GM19463 (cell line): ENCODE measurements around the gene STRN3.

Experiments
- ATAC-seq: cut with Tn5 transposase; IDR thresholded peaks from one replicate; pipeline ENCODE4 v1.9.1; 2021; ENCODE audit warnings: mild to moderate bottlenecking, moderate library complexity; ENCODE audit not compliant: unreplicated experiment

The STRN3 gene

GRCh38 chr14:30875788-30876053, 150.5 kb downstream of the STRN3 start:
- no peak for ATAC-seq

GRCh38 chr14:30874999-30875787, 151.0 kb downstream of the STRN3 start:
- peak; percentile 26 for ATAC-seq

DNA sequence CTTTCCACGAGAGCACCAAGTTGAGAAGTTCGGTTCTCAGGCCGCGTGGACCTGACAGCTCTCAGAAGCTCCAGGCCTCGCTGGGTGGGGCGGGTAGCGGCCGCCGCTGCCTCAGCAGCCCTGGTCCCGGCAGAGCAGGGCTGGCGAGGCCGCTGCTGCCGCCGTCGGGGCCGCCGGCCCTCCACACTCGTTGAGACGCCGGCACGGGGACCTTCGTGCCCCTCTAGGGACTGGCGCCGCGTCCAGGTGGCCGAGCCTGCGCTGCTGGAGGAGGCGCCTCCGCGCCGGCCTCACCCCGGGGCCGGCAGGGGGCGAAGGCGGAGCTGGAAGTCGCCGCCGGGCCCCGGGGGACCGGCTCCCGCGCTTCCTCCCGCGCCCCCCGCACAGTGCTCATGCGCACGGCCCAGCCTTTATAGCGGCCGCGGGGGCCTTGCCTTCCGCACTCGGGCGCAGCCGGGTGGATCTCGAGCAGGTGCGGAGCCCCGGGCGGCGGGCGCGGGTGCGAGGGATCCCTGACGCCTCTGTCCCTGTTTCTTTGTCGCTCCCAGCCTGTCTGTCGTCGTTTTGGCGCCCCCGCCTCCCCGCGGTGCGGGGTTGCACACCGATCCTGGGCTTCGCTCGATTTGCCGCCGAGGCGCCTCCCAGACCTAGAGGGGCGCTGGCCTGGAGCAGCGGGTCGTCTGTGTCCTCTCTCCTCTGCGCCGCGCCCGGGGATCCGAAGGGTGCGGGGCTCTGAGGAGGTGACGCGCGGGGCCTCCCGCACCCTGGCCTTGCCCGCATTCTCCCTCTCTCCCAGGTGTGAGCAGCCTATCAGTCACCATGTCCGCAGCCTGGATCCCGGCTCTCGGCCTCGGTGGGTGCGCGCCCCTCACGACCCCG, 151.8 kb downstream of the STRN3 start, which contains the start of gene COCH:
TSS of gene COCH (plus strand) at position 440 of the 879 bp plus-strand sequence. CDS start at position 820, 380 bp downstream.
- peak; percentile 72 for ATAC-seq

- ATAC-seq, result no peak
Observed at GRCh38 chr14:30873308-30874119, 152.7 kb downstream of the STRN3 start.

GRCh38 chr14:30872602-30873001, 153.6 kb downstream of the STRN3 start:
- ATAC-seq, result no peak

GRCh38 chr14:30869551-30870155, 156.5 kb downstream of the STRN3 start:
- no peak for ATAC-seq

DNA sequence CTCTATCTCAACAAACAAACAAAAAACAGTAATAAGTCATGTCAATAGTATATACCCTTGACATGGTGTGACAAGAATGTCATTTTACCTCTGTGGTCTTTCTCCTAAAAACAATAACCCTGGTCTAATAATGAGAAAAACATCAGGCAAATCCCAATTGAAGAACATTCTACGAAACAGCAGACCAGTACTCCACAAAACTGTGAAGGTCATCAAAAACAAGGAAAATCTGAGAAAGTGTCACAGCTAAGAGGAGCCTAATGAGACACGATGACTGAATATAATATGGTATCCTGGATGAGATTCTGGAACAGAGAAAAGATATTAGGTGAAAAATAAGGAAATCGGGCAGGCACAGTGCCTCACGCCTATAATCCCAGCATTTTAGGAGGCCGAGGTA, 157.4 kb downstream of the STRN3 start:
- no peak for ATAC-seq

GRCh38 chr14:30864934-30865333, 161.2 kb downstream of the STRN3 start:
- no peak for ATAC-seq

GRCh38 chr14:30861200-30861599, 165.0 kb downstream of the STRN3 start:
- ATAC-seq, result no peak

- peak; percentile 82 for ATAC-seq
Observed at GRCh38 chr14:30855345-30856037, 170.7 kb downstream of the STRN3 start.

- peak; percentile 42 for ATAC-seq
Observed at GRCh38 chr14:30854492-30854891, 171.7 kb downstream of the STRN3 start.

DNA sequence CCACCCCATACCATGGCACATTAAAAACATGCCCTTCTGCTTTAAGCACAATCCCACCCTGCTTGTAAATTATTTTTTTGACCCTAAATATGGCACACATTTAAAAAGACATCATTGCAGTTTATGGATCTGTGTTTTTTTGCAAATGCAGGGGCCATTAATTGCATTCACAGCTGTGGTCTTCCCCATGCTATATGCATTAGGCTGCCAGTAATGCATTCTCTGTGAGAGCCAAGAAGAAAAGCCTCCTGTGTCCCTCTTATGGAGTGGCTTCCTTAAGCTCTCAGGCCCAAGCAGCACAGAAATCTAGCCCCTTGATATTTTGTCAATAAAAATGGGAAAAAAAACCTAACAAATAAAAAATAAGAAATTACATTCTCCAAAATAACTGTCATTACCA, 172.2 kb downstream of the STRN3 start:
- no peak for ATAC-seq

- no peak for ATAC-seq
Observed at GRCh38 chr14:30849983-30850382, 176.2 kb downstream of the STRN3 start.

- peak; percentile 91 for ATAC-seq
Observed at GRCh38 chr14:30849354-30849753, 176.8 kb downstream of the STRN3 start.

DNA sequence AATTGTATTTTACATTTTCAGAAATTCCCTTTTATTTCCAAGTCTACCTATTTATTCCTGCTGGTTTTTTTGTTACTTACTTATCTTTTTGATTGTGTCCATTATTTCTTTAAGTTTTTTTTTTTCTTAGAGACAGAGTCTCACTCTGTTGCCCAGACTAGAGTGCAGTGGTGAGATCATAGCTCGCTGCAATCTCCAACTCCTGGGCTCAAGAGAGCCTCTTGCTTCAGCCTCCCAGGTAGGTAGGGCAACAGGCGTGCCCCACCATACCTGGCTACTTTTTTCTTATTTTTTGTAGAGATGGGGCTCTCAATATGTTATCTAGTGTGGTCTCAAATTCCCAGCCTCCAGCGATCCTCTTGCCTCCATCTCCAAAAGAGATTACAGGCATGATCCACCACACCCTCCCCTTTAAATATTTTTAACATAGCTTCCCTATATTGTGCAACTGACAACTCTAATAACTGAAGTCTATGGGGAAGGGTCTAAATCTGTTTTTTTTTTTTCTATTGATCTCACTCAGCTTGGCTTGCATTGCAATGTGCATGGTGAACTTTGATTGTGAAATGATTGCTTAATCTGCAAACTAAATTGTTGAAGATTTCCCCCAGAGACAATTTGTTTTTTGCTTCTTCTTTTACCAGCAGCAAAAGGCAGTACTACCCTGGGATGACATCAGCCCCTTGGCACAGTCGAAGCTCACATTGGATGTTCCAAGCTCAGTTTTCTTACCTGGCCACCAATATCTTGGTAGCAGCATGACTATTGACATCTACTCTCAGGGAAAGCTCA, 177.5 kb downstream of the STRN3 start:
- ATAC-seq, result no peak
